CD4-positive, alpha-beta T cell (primary cell): ENCODE data around the gene IFNAR2. TPM values are rescaled to one million over a fixed set of nuclear protein-coding genes. Genes with fewer than 3 reads are reported as not detected.

ENCODE experiments used
- ATAC-seq: fragments of 200-7000 bp; cut with Tn5 transposase; one replicate; pipeline ENCODE4 v1.10.0; 2022; ENCODE audit warnings: mild to moderate bottlenecking; ENCODE audit not compliant: poor library complexity
- CTCF ChIA-PET: fragments of 350-600 bp; sonication (Branson Sonifier 250); formaldehyde crosslinking; loops from one replicate; lab custom pipeline; 2021; ENCODE audit warnings: antibody characterized with exemption, inconsistent platforms; lab: Charles Lee
- POLR2A ChIA-PET: fragments of 350-600 bp; sonication (Branson Sonifier 250); formaldehyde crosslinking; loops from one replicate; lab custom pipeline; 2021; ENCODE audit warnings: antibody characterized with exemption, inconsistent platforms; lab: Charles Lee
- DNase-seq, 14 experiments: peaks; one replicate each; pipeline ENCODE4 v3.0.0-alpha.2; 2013 to 2020; ENCODE audit warnings: mixed read lengths in 2 of 14
- H3K27ac ChIP-seq, 2 donors: one replicate each; pipeline versions ENCODE4 v1.5.1 to v1.7.0; 2013; ENCODE audit warnings: low read length in 2 of 2, low read depth in 1 of 2, mild to moderate bottlenecking in 1 of 2
- H3K27me3 ChIP-seq, 2 experiments: 1 replicate in 1 of 2; 2 replicates in 1 of 2; pipeline versions ENCODE4 v1.6.1 to v1.7.0; 2013; ENCODE audit warnings: low read length in 2 of 2, control low read depth in 1 of 2, mild to moderate bottlenecking in 1 of 2, moderate library complexity in 1 of 2; ENCODE audit not compliant: insufficient read depth in 2 of 2, control insufficient read depth in 1 of 2
- H3K36me3 ChIP-seq: one replicate; pipeline ENCODE4 v1.6.1; 2013; ENCODE audit warnings: low read length, control low read depth; ENCODE audit not compliant: insufficient read depth
- H3K4me1 ChIP-seq: one replicate; pipeline ENCODE4 v1.6.1; 2013; ENCODE audit warnings: low read length, control low read depth; ENCODE audit not compliant: insufficient read depth
- H3K4me3 ChIP-seq: one replicate; pipeline ENCODE4 v1.5.1; 2013; ENCODE audit warnings: mild to moderate bottlenecking, low read length, moderate library complexity
- H3K9me3 ChIP-seq, 2 experiments: 1 replicate in 1 of 2; 2 replicates in 1 of 2; pipeline versions ENCODE4 v1.6.1 to v1.7.0; 2013; ENCODE audit warnings: low read length in 2 of 2, mild to moderate bottlenecking in 2 of 2, control low read depth in 1 of 2, moderate library complexity in 1 of 2; ENCODE audit not compliant: control insufficient read depth in 1 of 2, insufficient read depth in 1 of 2
- H3K27ac Mint-ChIP-seq: one replicate; pipeline ENCODE4 v1.8.0; 2020; ENCODE audit warnings: mixed read lengths
- H3K27me3 Mint-ChIP-seq: one replicate; pipeline ENCODE4 v1.8.0; 2021; ENCODE audit warnings: mixed read lengths
- H3K36me3 Mint-ChIP-seq: one replicate; pipeline ENCODE4 v1.8.0; 2021; ENCODE audit warnings: low read depth, mixed read lengths
- H3K4me1 Mint-ChIP-seq: one replicate; pipeline ENCODE4 v1.8.0; 2021; ENCODE audit warnings: low read depth, mixed read lengths
- H3K4me3 Mint-ChIP-seq: one replicate; pipeline ENCODE4 v1.8.0; 2020; ENCODE audit warnings: mild to moderate bottlenecking, mixed read lengths
- H3K9me3 Mint-ChIP-seq: one replicate; pipeline ENCODE4 v1.8.0; 2020; ENCODE audit warnings: mixed read lengths
- CTCF ChIP-seq: fragments of 200-600 bp; IDR thresholded peaks from one replicate; pipeline ENCODE4 v1.8.0; 2022; ENCODE audit warnings: antibody characterized with exemption, mild to moderate bottlenecking
- intact Hi-C, 2 experiments: fragments of 100-400 bp; cut with DNase I in 1 of 2; cut with micrococcal nuclease in 1 of 2; formaldehyde crosslinking; loops; one replicate each; pipeline versions ENCODE4 v1.15.1 to v1.9.0; 2023 to 2025; cut with DNase I, micrococcal nuclease
- total RNA-seq, 174 experiments: library from RNA in 2 of 174; stranded (reverse) in 2 of 174; gene quantifications; one replicate each; pipeline ENCODE4 v1.2.3 and lab custom pipeline; 2021 to 2026

IFNAR2 gene
- total RNA-seq, 2 experiments from 2014 or later = 26.6 to 28.2 TPM

- ChIA-PET POLR2A (interaction anchor here (1.4 to 5.4 kb wide), 2 partner anchors 97 to 134 kb away, joined by 7 to 32 read pairs; partner anchors contain the start of gene IFNAR1), CTCF (interaction anchor here (0.8 kb wide), 2 partner anchors 32 to 133 kb away, joined by 3 to 5 read pairs; no protein-coding TSS in a partner anchor)
- Histone ChIP-seq H3K4me1 (peaks cover 17% of the 10 kb centered on the region), H3K27ac (no peak overlapping the region), H3K9me3 (no peaks in the 10 kb centered on the region), H3K36me3 (no peaks in the 10 kb centered on the region), H3K27me3 (no peaks in the 10 kb centered on the region), H3K4me3 (no peak overlapping the region)
- Mint-ChIP-seq H3K27ac (peak overlapping the region; percentile 90), H3K27me3 (no peaks in the 10 kb centered on the region), H3K36me3 (peaks cover 27% of the 10 kb centered on the region), H3K9me3 (no peaks in the 10 kb centered on the region), H3K4me1 (peaks cover 33% of the 10 kb centered on the region), H3K4me3 (peak overlapping the region; percentile 92)
- ATAC-seq (no peak), DNase-seq (no peak)
- intact Hi-C loops = no loop called here
- TF ChIP-seq CTCF = no peak
Observed at GRCh38 chr21:33228455-33228854, 1.3 kb upstream of the IFNAR2 start.

- Mint-ChIP-seq H3K27me3 (no peaks in the 10 kb centered on the region), H3K27ac (peak overlapping the region; percentile 90), H3K36me3 (peaks cover 30% of the 10 kb centered on the region), H3K4me1 (peaks cover 41% of the 10 kb centered on the region), H3K9me3 (no peaks in the 10 kb centered on the region), H3K4me3 (peak overlapping the region; percentile 92)
- DNase-seq (no peak), ATAC-seq (no peak)
- Histone ChIP-seq H3K4me1 (peaks cover 18% of the 10 kb centered on the region), H3K27me3 (no peaks in the 10 kb centered on the region), H3K36me3 (peaks cover 2% of the 10 kb centered on the region), H3K27ac (peak overlapping the region; percentile 56 to 62), H3K9me3 (no peaks in the 10 kb centered on the region), H3K4me3 (peak overlapping the region; percentile 87)
- CTCF ChIA-PET = interaction anchor here (0.8 to 3.2 kb wide), 2 partner anchors 29 to 132 kb away, joined by 3 to 13 read pairs; no protein-coding TSS in a partner anchor
- no peak for TF ChIP-seq CTCF
- intact Hi-C loops = no loop called here
- POLR2A ChIA-PET = interaction anchor here (0.6 to 5.4 kb wide), 6 partner anchors 37 to 251 kb away, joined by 3 to 32 read pairs (median 3); partner anchors contain the start of genes IFNAR1 and IL10RB
Observed at GRCh38 chr21:33229099-33229783, 497 bp upstream of the IFNAR2 start.

- Mint-ChIP-seq H3K4me1 (peaks cover 51% of the 10 kb centered on the region), H3K36me3 (peaks cover 35% of the 10 kb centered on the region), H3K9me3 (no peaks in the 10 kb centered on the region), H3K27ac (peak overlapping the region; percentile 90), H3K4me3 (peak overlapping the region; percentile 96), H3K27me3 (no peaks in the 10 kb centered on the region)
- H3K4me3 ChIP-seq = peak overlapping the region; percentile 87
- peaks cover 32% of the 10 kb centered on the region for H3K4me1 ChIP-seq
- no peaks in the 10 kb centered on the region for H3K27me3 ChIP-seq
- H3K9me3 ChIP-seq = no peaks in the 10 kb centered on the region
- intact Hi-C loops = loop anchor here (2.0 to 10.0 kb wide), 4 partner anchors 36 to 134 kb away; partner anchors contain the start of gene IL10RB (in 2 of the 2)
- DNase-seq = peak in 12 of 14 experiments; percentile 24 to 71 (median 38)
- H3K36me3 ChIP-seq = peaks cover 10% of the 10 kb centered on the region
- CTCF ChIA-PET = interaction anchor here (0.5 to 3.2 kb wide), 3 partner anchors 31 to 455 kb away, joined by 3 to 13 read pairs (median 3); no protein-coding TSS in a partner anchor
- peak overlapping the region; percentile 60 to 87 for H3K27ac ChIP-seq
- peak; percentile 37 for TF ChIP-seq CTCF
- POLR2A ChIA-PET = interaction anchor here (0.6 to 5.4 kb wide), 9 partner anchors 9 to 131 kb away, joined by 3 to 32 read pairs (median 4); partner anchors contain the start of genes IFNAR1 and IL10RB
- peak; percentile 30 for ATAC-seq
Observed at GRCh38 chr21:33230545-33231324, 997 bp downstream of the IFNAR2 start.
